ENCODE measurements around the gene NCAM2.

Gene NCAM2

GRCh38 chr21:20997636-20998455 lies at the start of gene NCAM2:
NCAM2 (plus strand) TSS chr21:20998409.
- in situ Hi-C loops (cut with HindIII; ENCODE audit: low pct_unique_long_range_greater_than_20kb, low sequenced_read_pairs), result no loop called here
- no peak for TF ChIP-seq JUND (IDR thresholded peaks at IDR 0.05; ENCODE audit: low read depth)
- DNase-seq (ENCODE audit: low read depth in 1 of 2, low spot score in 1 of 2), result peak; percentile 59 to 92

GRCh38 chr21:20949884-20950283 lies 48.3 kb upstream of the NCAM2 start:
- no peak for DNase-seq (ENCODE audit: low read depth in 1 of 2, low spot score in 1 of 2)
- in situ Hi-C loops (cut with HindIII; ENCODE audit: low pct_unique_long_range_greater_than_20kb, low sequenced_read_pairs), result no loop called here
- no peak for TF ChIP-seq JUND (IDR thresholded peaks at IDR 0.05; ENCODE audit: low read depth)

- in situ Hi-C loops (cut with HindIII; ENCODE audit: low pct_unique_long_range_greater_than_20kb, low sequenced_read_pairs), result no loop called here
- no peak for TF ChIP-seq JUND (IDR thresholded peaks at IDR 0.05; ENCODE audit: low read depth)
Measured at GRCh38 chr21:20965816-20966215, 32.4 kb upstream of the NCAM2 start.

GRCh38 chr21:20968391-20968790 lies 29.8 kb upstream of the NCAM2 start:
- no peak for DNase-seq (ENCODE audit: low read depth in 1 of 2, low spot score in 1 of 2)
- no peak for TF ChIP-seq JUND (IDR thresholded peaks at IDR 0.05; ENCODE audit: low read depth)
- in situ Hi-C loops (cut with HindIII; ENCODE audit: low pct_unique_long_range_greater_than_20kb, low sequenced_read_pairs), result no loop called here

More at GRCh38 chr21:20965816-20966215, 32.4 kb upstream of the NCAM2 start:
- no peak for DNase-seq (ENCODE audit: low read depth in 1 of 2, low spot score in 1 of 2)

- in situ Hi-C loops (cut with HindIII; ENCODE audit: low pct_unique_long_range_greater_than_20kb, low sequenced_read_pairs), result no loop called here
- no peak for DNase-seq (ENCODE audit: low read depth in 1 of 2, low spot score in 1 of 2)
- TF ChIP-seq JUND (IDR thresholded peaks at IDR 0.05; ENCODE audit: low read depth), result no peak
Measured at GRCh38 chr21:20970691-20971090, 27.5 kb upstream of the NCAM2 start.

- no peak for TF ChIP-seq JUND (IDR thresholded peaks at IDR 0.05; ENCODE audit: low read depth)
- in situ Hi-C loops (cut with HindIII; ENCODE audit: low pct_unique_long_range_greater_than_20kb, low sequenced_read_pairs), result no loop called here
- DNase-seq (ENCODE audit: low read depth in 1 of 2, low spot score in 1 of 2), result peak; percentile 60 to 74
Measured at GRCh38 chr21:20971296-20971921, 26.8 kb upstream of the NCAM2 start.

- in situ Hi-C loops (cut with HindIII; ENCODE audit: low pct_unique_long_range_greater_than_20kb, low sequenced_read_pairs), result no loop called here
- no peak for TF ChIP-seq JUND (IDR thresholded peaks at IDR 0.05; ENCODE audit: low read depth)
- DNase-seq (ENCODE audit: low read depth in 1 of 2, low spot score in 1 of 2), result no peak
Measured at GRCh38 chr21:20994790-20995189, 3.4 kb upstream of the NCAM2 start.

GRCh38 chr21:20996421-20997310 lies 1.5 kb upstream of the NCAM2 start:
- TF ChIP-seq JUND (IDR thresholded peaks at IDR 0.05; ENCODE audit: low read depth), result no peak
- no peak for DNase-seq (ENCODE audit: low read depth in 1 of 2, low spot score in 1 of 2)
- in situ Hi-C loops (cut with HindIII; ENCODE audit: low pct_unique_long_range_greater_than_20kb, low sequenced_read_pairs), result no loop called here

- no peak for TF ChIP-seq JUND (IDR thresholded peaks at IDR 0.05; ENCODE audit: low read depth)
- no peak for DNase-seq (ENCODE audit: low read depth in 1 of 2, low spot score in 1 of 2)
- in situ Hi-C loops (cut with HindIII; ENCODE audit: low pct_unique_long_range_greater_than_20kb, low sequenced_read_pairs), result no loop called here
Measured at GRCh38 chr21:20997311-20997635, 936 bp upstream of the NCAM2 start.

- in situ Hi-C loops (cut with HindIII; ENCODE audit: low pct_unique_long_range_greater_than_20kb, low sequenced_read_pairs), result no loop called here
- TF ChIP-seq JUND (IDR thresholded peaks at IDR 0.05; ENCODE audit: low read depth), result no peak
- DNase-seq (ENCODE audit: low read depth in 1 of 2, low spot score in 1 of 2), result peak in 1 of 2 experiments; percentile 50
Measured at GRCh38 chr21:20998456-20998789, 214 bp downstream of the NCAM2 start.

GRCh38 chr21:20998886-20999285 lies 677 bp downstream of the NCAM2 start:
- DNase-seq (ENCODE audit: low read depth in 1 of 2, low spot score in 1 of 2), result no peak
- TF ChIP-seq JUND (IDR thresholded peaks at IDR 0.05; ENCODE audit: low read depth), result no peak
- in situ Hi-C loops (cut with HindIII; ENCODE audit: low pct_unique_long_range_greater_than_20kb, low sequenced_read_pairs), result no loop called here

GRCh38 chr21:20999659-21000058 lies 1.4 kb downstream of the NCAM2 start:
- peak; percentile 69 to 83 for DNase-seq (ENCODE audit: low read depth in 1 of 2, low spot score in 1 of 2)
- in situ Hi-C loops (cut with HindIII; ENCODE audit: low pct_unique_long_range_greater_than_20kb, low sequenced_read_pairs), result no loop called here
- TF ChIP-seq JUND (IDR thresholded peaks at IDR 0.05; ENCODE audit: low read depth), result no peak
